SU-DHL-6 (cell line): Measurements from ENCODE around the gene PRLR.

Source experiments
- H2AFZ ChIP-seq: fragments of 200-600 bp; sonication (generic); 2 replicates; pipeline ENCODE4 v1.6.1; 2014; ENCODE audit warnings: low read depth, mild to moderate bottlenecking, moderate library complexity, mixed read lengths, antibody characterized with exemption, low read length; ENCODE audit not compliant: severe bottlenecking
- H3F3A ChIP-seq: fragments of 200-600 bp; shearing (Covaris generic); 2 replicates; pipeline ENCODE4 v1.6.0; 2016; ENCODE audit warnings: antibody characterized with exemption, mild to moderate bottlenecking; ENCODE audit not compliant: insufficient read depth
- H3K27ac ChIP-seq: fragments of 200-600 bp; sonication (generic); 2 replicates; pipeline ENCODE4 v1.5.1; 2016; ENCODE audit warnings: low read depth, mild to moderate bottlenecking, low read length, moderate library complexity, mixed read lengths
- H3K27me3 ChIP-seq: fragments of 200-600 bp; sonication (generic), shearing (Covaris generic); 2 replicates; pipeline ENCODE4 v1.6.0; 2014; ENCODE audit warnings: mild to moderate bottlenecking, low read length
- H3K36me3 ChIP-seq: fragments of 200-600 bp; sonication (generic); 2 replicates; pipeline ENCODE4 v1.6.1; 2014; ENCODE audit warnings: mild to moderate bottlenecking, low read length, mixed read lengths
- H3K4me2 ChIP-seq: fragments of 300-600, 200-600 bp; shearing (Covaris generic), sonication (generic); 2 replicates; pipeline ENCODE4 v1.6.0; 2014; ENCODE audit warnings: low read length, low read depth, mild to moderate bottlenecking; ENCODE audit not compliant: poor library complexity, severe bottlenecking
- H3K4me3 ChIP-seq: fragments of 200-600 bp; sonication (generic); 2 replicates; pipeline ENCODE4 v1.5.1; 2014; ENCODE audit warnings: antibody characterized with exemption, low read length, mild to moderate bottlenecking, mixed read lengths; ENCODE audit not compliant: insufficient read depth, poor library complexity, severe bottlenecking
- H3K79me2 ChIP-seq: fragments of 200-600 bp; sonication (generic); 2 replicates; pipeline ENCODE4 v1.6.1; 2014; ENCODE audit warnings: mild to moderate bottlenecking, low read length, moderate library complexity; ENCODE audit not compliant: insufficient read depth
- H3K9ac ChIP-seq: fragments of 200-600 bp; sonication (generic); 2 replicates; pipeline ENCODE4 v1.7.0; 2014; ENCODE audit warnings: mild to moderate bottlenecking, low read length
- H3K9me2 ChIP-seq: fragments of 200-600 bp; sonication (generic); replicated peaks from 2 replicates; pipeline ENCODE4 v1.6.1; 2014; ENCODE audit warnings: low read length; ENCODE audit not compliant: insufficient read depth
- H3K9me3 ChIP-seq: fragments of 200-600 bp; sonication (generic); 2 replicates; pipeline ENCODE4 v1.6.1; 2014; ENCODE audit warnings: low read length, mixed read lengths; ENCODE audit not compliant: insufficient read depth
- H4K20me1 ChIP-seq: fragments of 200-600 bp; sonication (generic); 2 replicates; pipeline ENCODE4 v1.6.1; 2014; ENCODE audit warnings: low read depth, mild to moderate bottlenecking, antibody characterized with exemption, low read length, moderate library complexity, mixed read lengths
- CTCF ChIP-seq: fragments of 200-600 bp; sonication (generic); IDR thresholded peaks from one replicate; pipeline ENCODE4 v1.5.1; 2017; ENCODE audit warnings: antibody characterized with exemption, mild to moderate bottlenecking, low read length, moderate library complexity; ENCODE audit not compliant: insufficient read depth, poor library complexity, severe bottlenecking
- EZH2phosphoT487 ChIP-seq: fragments of 200-600 bp; sonication (generic), shearing (Covaris generic); conservative IDR thresholded peaks from 2 replicates; pipeline ENCODE4 v1.6.1; 2018; ENCODE audit warnings: mild to moderate bottlenecking, antibody characterized with exemption, low read length, moderate library complexity, mixed read lengths

The PRLR gene

GRCh38 chr5:35060236-35060635, 170.1 kb downstream of the PRLR start:
- Histone ChIP-seq H3K27me3 (no peaks in the 10 kb centered on the region), H3K36me3 (no peaks in the 10 kb centered on the region), H2AFZ (no peak overlapping the region), H3F3A (no peaks in the 10 kb centered on the region), H3K9me2 (no peaks in the 10 kb centered on the region), H3K27ac (no peak overlapping the region), H3K79me2 (no peaks in the 10 kb centered on the region), H4K20me1 (no peaks in the 10 kb centered on the region), H3K9me3 (no peaks in the 10 kb centered on the region), H3K4me2 (no peak overlapping the region), H3K4me3 (no peak overlapping the region), H3K9ac (no peak overlapping the region)
- TF ChIP-seq EZH2phosphoT487 (no peak), CTCF (no peak)

GRCh38 chr5:35059251-35059650, 171.0 kb downstream of the PRLR start:
- TF ChIP-seq EZH2phosphoT487 (no peak), CTCF (no peak)
- H3K27ac ChIP-seq: no peak overlapping the region
- no peak overlapping the region for H2AFZ ChIP-seq
- no peaks in the 10 kb centered on the region for H3K36me3 ChIP-seq
- no peaks in the 10 kb centered on the region for H3K9me3 ChIP-seq
- no peaks in the 10 kb centered on the region for H3K79me2 ChIP-seq
- no peaks in the 10 kb centered on the region for H4K20me1 ChIP-seq
- H3K4me3 ChIP-seq: no peak overlapping the region
- no peaks in the 10 kb centered on the region for H3K27me3 ChIP-seq
- H3K4me2 ChIP-seq: no peak overlapping the region
- no peak overlapping the region for H3K9ac ChIP-seq
- no peaks in the 10 kb centered on the region for H3F3A ChIP-seq
- no peaks in the 10 kb centered on the region for H3K9me2 ChIP-seq

- TF ChIP-seq EZH2phosphoT487 (no peak), CTCF (no peak)
- no peak overlapping the region for H3K4me2 ChIP-seq
- no peaks in the 10 kb centered on the region for H4K20me1 ChIP-seq
- H3K4me3 ChIP-seq: no peak overlapping the region
- H2AFZ ChIP-seq: no peak overlapping the region
- H3K27me3 ChIP-seq: no peaks in the 10 kb centered on the region
- no peaks in the 10 kb centered on the region for H3K36me3 ChIP-seq
- H3K27ac ChIP-seq: no peak overlapping the region
- H3K79me2 ChIP-seq: no peaks in the 10 kb centered on the region
- no peaks in the 10 kb centered on the region for H3K9me3 ChIP-seq
- no peaks in the 10 kb centered on the region for H3F3A ChIP-seq
- no peaks in the 10 kb centered on the region for H3K9me2 ChIP-seq
- no peak overlapping the region for H3K9ac ChIP-seq
Measured at GRCh38 chr5:35058374-35058788, 171.9 kb downstream of the PRLR start.

DNA sequence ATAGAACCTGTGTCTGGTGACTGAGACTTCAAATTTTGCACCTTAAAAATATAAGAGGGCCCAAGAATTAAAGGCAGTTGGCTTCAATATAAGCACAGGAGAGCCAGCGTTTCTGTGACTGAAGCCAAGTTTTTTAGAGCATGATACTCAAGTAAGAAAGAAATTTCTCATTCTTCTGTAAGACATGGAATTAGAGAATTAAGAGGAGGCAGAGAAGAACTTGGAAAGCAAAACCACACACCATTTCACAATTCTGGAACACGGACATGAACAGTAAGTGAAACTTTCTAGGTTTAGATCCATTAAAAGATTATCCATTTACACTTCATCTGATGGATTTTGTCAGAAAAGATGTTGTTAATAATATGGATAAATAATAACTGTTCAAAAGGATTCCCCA, 173.6 kb downstream of the PRLR start:
- TF ChIP-seq EZH2phosphoT487 (no peak), CTCF (no peak)
- H3K4me2 ChIP-seq: no peak overlapping the region
- H4K20me1 ChIP-seq: no peaks in the 10 kb centered on the region
- no peaks in the 10 kb centered on the region for H3K27me3 ChIP-seq
- no peaks in the 10 kb centered on the region for H3K79me2 ChIP-seq
- H3K9ac ChIP-seq: no peak overlapping the region
- H3F3A ChIP-seq: no peaks in the 10 kb centered on the region
- H3K9me2 ChIP-seq: no peaks in the 10 kb centered on the region
- H3K27ac ChIP-seq: no peak overlapping the region
- no peaks in the 10 kb centered on the region for H3K9me3 ChIP-seq
- no peak overlapping the region for H2AFZ ChIP-seq
- H3K36me3 ChIP-seq: no peaks in the 10 kb centered on the region
- H3K4me3 ChIP-seq: no peak overlapping the region
